Measurements from ENCODE around the gene EMX2.

GRCh38 chr10:117556356-117556755 lies 13.8 kb downstream of the EMX2 start:
- TF ChIP-seq, protein P1, sequence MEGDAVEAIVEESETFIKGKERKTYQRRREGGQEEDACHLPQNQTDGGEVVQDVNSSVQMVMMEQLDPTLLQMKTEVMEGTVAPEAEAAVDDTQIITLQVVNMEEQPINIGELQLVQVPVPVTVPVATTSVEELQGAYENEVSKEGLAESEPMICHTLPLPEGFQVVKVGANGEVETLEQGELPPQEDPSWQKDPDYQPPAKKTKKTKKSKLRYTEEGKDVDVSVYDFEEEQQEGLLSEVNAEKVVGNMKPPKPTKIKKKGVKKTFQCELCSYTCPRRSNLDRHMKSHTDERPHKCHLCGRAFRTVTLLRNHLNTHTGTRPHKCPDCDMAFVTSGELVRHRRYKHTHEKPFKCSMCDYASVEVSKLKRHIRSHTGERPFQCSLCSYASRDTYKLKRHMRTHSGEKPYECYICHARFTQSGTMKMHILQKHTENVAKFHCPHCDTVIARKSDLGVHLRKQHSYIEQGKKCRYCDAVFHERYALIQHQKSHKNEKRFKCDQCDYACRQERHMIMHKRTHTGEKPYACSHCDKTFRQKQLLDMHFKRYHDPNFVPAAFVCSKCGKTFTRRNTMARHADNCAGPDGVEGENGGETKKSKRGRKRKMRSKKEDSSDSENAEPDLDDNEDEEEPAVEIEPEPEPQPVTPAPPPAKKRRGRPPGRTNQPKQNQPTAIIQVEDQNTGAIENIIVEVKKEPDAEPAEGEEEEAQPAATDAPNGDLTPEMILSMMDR (IDR thresholded peaks at IDR 0.05), result no peak
- TF ChIP-seq POLR2A (IDR thresholded peaks at IDR 0.05), result no peak

Measured in adrenal gland (tissue), 5 donors.